Endodermal cell (in vitro differentiated cells): ENCODE results near the gene XYLT1. TPM values are rescaled to one million over a fixed set of nuclear protein-coding genes. Genes with fewer than 3 reads are reported as not detected.

Experiments
- DNase-seq: peaks from one replicate; pipeline ENCODE4 v3.0.0-alpha.2; 2017
- H3K27ac ChIP-seq: 2 replicates; pipeline ENCODE4 v1.5.1; 2013; ENCODE audit warnings: mild to moderate bottlenecking, low read depth, low read length, moderate library complexity
- H3K27me3 ChIP-seq: 2 replicates; pipeline ENCODE4 v1.6.1; 2013; ENCODE audit warnings: mild to moderate bottlenecking, low read length, moderate library complexity; ENCODE audit not compliant: insufficient read depth, control insufficient read depth, poor library complexity, severe bottlenecking
- H3K36me3 ChIP-seq: 2 replicates; pipeline ENCODE4 v1.7.0; 2013; ENCODE audit warnings: mild to moderate bottlenecking, low read length, moderate library complexity; ENCODE audit not compliant: control insufficient read depth, insufficient read depth
- H3K4me1 ChIP-seq: one replicate; pipeline ENCODE4 v1.7.0; 2013; ENCODE audit warnings: low read length; ENCODE audit not compliant: control insufficient read depth, insufficient read depth
- H3K4me3 ChIP-seq: 2 replicates; pipeline ENCODE4 v1.5.1; 2013; ENCODE audit warnings: mild to moderate bottlenecking, low read length, moderate library complexity
- H3K9ac ChIP-seq: 2 replicates; pipeline ENCODE4 v1.6.1; 2013; ENCODE audit warnings: mild to moderate bottlenecking, low read length, moderate library complexity; ENCODE audit not compliant: poor library complexity, severe bottlenecking; ENCODE audit errors: extremely low read depth
- H3K9me3 ChIP-seq: 2 replicates; pipeline ENCODE4 v1.6.1; 2013; ENCODE audit warnings: mild to moderate bottlenecking, low read length, moderate library complexity; ENCODE audit not compliant: control insufficient read depth
- H3K27ac Mint-ChIP-seq: 2 replicates; pipeline ENCODE4 v1.8.0; 2020; ENCODE audit warnings: mixed read lengths
- H3K27me3 Mint-ChIP-seq: 2 replicates; pipeline ENCODE4 v1.8.0; 2021; ENCODE audit warnings: mild to moderate bottlenecking, mixed read lengths; ENCODE audit not compliant: insufficient read depth
- H3K36me3 Mint-ChIP-seq: 2 replicates; pipeline ENCODE4 v1.8.0; 2020; ENCODE audit warnings: low read depth, mixed read lengths
- H3K4me1 Mint-ChIP-seq: 2 replicates; pipeline ENCODE4 v1.8.0; 2020; ENCODE audit warnings: mixed read lengths
- H3K4me3 Mint-ChIP-seq: 2 replicates; pipeline ENCODE4 v1.8.0; 2020; ENCODE audit warnings: mild to moderate bottlenecking, moderate library complexity, mixed read lengths
- H3K9me3 Mint-ChIP-seq: 2 replicates; pipeline ENCODE4 v1.8.0; 2020; ENCODE audit warnings: mild to moderate bottlenecking, mixed read lengths
- WGBS, 2 experiments: methylation state at CpG; one replicate each; pipeline versions ENCODE4 v1.1.5 to v1.1.7; 2013; ENCODE audit warnings: missing lambda C conversion rate in 2 of 2, mixed read lengths in 1 of 2; ENCODE audit not compliant: insufficient coverage in 1 of 2, insufficient read length in 1 of 2; 5-methylcytosine and 5-hydroxymethylcytosine counted together
- total RNA-seq, 2 donors: library from RNA; stranded (reverse); fragmentation: NEBNext Ultra II Directional in 1 of 2; extraction: Animal tissue kit (Norgen Biotek cat#: 25700) in 1 of 2; gene quantifications; 2 replicates in 1 of 2; 3 replicates in 1 of 2; pipeline ENCODE4 v1.2.1, GENCODE V29; 2021
- TF ChIP-seq, protein P1 (sequence below): fragments of 200-600 bp; sonication (generic); conservative IDR thresholded peaks from 2 replicates; pipeline ENCODE4 v1.5.0; 2021; ENCODE audit warnings: antibody characterized with exemption, mild to moderate bottlenecking

XYLT1 gene
- total RNA-seq, 2 donors from 2014 or later: 26.8 to 28.5 TPM

DNA sequence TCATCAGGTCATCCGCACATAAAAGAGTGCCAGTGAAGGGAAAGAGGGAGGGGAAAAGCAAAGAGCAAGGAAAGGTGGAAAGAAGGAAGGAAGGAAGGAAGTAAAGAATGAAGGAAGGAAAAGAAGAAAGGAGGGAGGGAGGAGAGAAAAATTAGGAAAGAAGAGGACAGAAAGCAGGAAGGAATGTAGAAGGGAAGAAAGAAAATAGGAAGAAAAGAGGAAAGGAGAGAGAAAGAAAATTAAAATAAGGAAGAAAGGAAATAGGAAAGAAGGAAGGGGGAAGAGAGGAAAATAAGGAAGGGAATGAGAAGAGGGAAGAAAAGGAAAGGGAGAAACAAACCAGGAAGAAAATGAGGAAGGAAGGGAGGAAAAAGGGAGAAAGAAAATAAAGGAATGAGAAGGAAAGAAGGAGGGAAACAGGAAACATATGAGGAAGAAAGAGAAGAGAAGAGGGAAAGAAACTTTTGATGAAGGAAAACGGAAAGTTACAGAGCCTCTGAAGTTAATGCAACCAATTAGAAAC, 212.6 kb downstream of the XYLT1 start:
- no peaks in the 10 kb centered on the region for H3K27me3 ChIP-seq
- TF ChIP-seq, protein P1, sequence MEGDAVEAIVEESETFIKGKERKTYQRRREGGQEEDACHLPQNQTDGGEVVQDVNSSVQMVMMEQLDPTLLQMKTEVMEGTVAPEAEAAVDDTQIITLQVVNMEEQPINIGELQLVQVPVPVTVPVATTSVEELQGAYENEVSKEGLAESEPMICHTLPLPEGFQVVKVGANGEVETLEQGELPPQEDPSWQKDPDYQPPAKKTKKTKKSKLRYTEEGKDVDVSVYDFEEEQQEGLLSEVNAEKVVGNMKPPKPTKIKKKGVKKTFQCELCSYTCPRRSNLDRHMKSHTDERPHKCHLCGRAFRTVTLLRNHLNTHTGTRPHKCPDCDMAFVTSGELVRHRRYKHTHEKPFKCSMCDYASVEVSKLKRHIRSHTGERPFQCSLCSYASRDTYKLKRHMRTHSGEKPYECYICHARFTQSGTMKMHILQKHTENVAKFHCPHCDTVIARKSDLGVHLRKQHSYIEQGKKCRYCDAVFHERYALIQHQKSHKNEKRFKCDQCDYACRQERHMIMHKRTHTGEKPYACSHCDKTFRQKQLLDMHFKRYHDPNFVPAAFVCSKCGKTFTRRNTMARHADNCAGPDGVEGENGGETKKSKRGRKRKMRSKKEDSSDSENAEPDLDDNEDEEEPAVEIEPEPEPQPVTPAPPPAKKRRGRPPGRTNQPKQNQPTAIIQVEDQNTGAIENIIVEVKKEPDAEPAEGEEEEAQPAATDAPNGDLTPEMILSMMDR: no peak
- peaks cover 7% of the 10 kb centered on the region for H3K36me3 Mint-ChIP-seq
- H3K4me1 Mint-ChIP-seq: no peaks in the 10 kb centered on the region
- no peaks in the 10 kb centered on the region for H3K9me3 Mint-ChIP-seq
- no peak overlapping the region for H3K9ac ChIP-seq
- no peaks in the 10 kb centered on the region for H3K36me3 ChIP-seq
- WGBS, 2 experiments: 0 to 95% methylated on average over 1 of the region's 2 CpGs
- no peaks in the 10 kb centered on the region for H3K4me1 ChIP-seq
- no peak overlapping the region for H3K4me3 Mint-ChIP-seq
- no peak overlapping the region for H3K27ac Mint-ChIP-seq
- H3K9me3 ChIP-seq: no peaks in the 10 kb centered on the region
- no peaks in the 10 kb centered on the region for H3K27me3 Mint-ChIP-seq
- no peak for DNase-seq
- H3K4me3 ChIP-seq: no peak overlapping the region
- H3K27ac ChIP-seq: no peak overlapping the region

DNA sequence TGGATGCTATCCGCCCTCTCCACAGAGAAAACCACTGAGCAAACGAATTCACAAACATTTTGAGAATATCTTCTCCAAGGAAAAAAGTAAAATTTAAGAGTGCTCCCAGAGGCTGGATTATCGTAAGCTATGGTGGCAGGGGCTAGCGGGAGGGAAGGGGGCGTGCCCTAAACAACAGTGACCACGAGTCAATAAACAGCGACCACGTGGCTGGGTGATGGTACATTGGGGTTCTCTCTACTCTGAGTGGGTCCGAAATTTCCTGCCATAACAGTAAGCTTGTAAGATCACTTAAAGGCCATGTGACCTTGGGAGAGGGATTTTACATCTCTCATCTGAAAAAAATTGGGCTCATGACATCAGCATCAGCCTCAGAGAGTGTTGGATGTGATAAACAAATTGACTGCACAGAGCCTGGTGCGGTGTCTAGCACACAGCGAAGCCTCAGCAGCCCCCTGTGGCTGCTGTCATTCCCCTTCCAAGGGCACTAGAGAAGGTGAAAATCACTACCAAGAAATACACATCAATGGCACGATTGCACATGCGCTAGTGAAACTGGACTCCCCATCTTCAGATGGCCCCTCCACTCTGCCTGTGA, 213.2 kb downstream of the XYLT1 start:
- no peaks in the 10 kb centered on the region for H3K9me3 Mint-ChIP-seq
- no peaks in the 10 kb centered on the region for H3K27me3 Mint-ChIP-seq
- TF ChIP-seq, protein P1: no peak
- Histone ChIP-seq H3K9me3 (no peaks in the 10 kb centered on the region), H3K4me3 (no peak overlapping the region), H3K36me3 (no peaks in the 10 kb centered on the region), H3K9ac (no peak overlapping the region), H3K4me1 (no peaks in the 10 kb centered on the region), H3K27ac (no peak overlapping the region), H3K27me3 (no peaks in the 10 kb centered on the region)
- WGBS, 2 experiments: 91 to 93% methylated on average over 8 to 13 of the region's 13 CpGs
- DNase-seq: no peak
- no peaks in the 10 kb centered on the region for H3K4me1 Mint-ChIP-seq
- H3K36me3 Mint-ChIP-seq: peaks cover 7% of the 10 kb centered on the region
- no peak overlapping the region for H3K27ac Mint-ChIP-seq
- H3K4me3 Mint-ChIP-seq: no peak overlapping the region

DNA sequence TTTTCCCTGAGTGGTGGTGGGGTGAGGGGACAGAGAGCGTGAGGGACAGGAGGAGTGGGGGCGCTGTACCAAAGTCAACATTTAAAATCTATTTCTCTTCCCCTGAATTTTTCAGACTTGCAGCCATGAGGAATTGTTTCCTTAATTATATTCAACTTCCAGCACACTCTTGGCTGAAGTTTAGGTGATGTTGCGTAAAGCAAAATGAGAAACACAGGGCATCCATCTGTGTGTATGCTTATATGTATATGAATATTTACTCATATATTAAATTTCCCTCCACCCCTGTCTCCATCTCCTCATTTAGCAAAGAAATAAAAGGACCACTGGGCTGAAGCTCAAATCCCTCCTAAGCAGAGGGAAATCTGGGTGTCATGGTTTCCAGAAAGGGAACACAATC, 218.1 kb downstream of the XYLT1 start:
- Histone ChIP-seq H3K4me1 (no peaks in the 10 kb centered on the region), H3K9me3 (no peaks in the 10 kb centered on the region), H3K27me3 (no peaks in the 10 kb centered on the region), H3K27ac (no peak overlapping the region), H3K36me3 (no peaks in the 10 kb centered on the region), H3K4me3 (no peak overlapping the region), H3K9ac (no peak overlapping the region)
- 94% methylated on average over 2 of the region's 3 CpGs; no CpG with 5 or more reads in 1 of the 2 experiments for WGBS, 2 experiments
- no peaks in the 10 kb centered on the region for H3K9me3 Mint-ChIP-seq
- peaks cover 2% of the 10 kb centered on the region for H3K36me3 Mint-ChIP-seq
- H3K4me1 Mint-ChIP-seq: no peaks in the 10 kb centered on the region
- no peak overlapping the region for H3K27ac Mint-ChIP-seq
- H3K4me3 Mint-ChIP-seq: no peak overlapping the region
- TF ChIP-seq, protein P1: no peak
- DNase-seq: no peak
- no peaks in the 10 kb centered on the region for H3K27me3 Mint-ChIP-seq
